C4-2B (cell line): Measurements from ENCODE around the gene TPMT.

Experiments used
- CTCF ChIP-seq: fragments of 450-650 bp; conservative IDR thresholded peaks from 2 replicates; pipeline ENCODE4 v1.5.1; 2017; ENCODE audit warnings: mild to moderate bottlenecking
- ZFX ChIP-seq: fragments of 450-650 bp; IDR thresholded peaks from 2 replicates; pipeline ENCODE4 v1.6.1; 2017

- TF ChIP-seq CTCF (no peak), ZFX (no peak)
Measured at GRCh38 chr6:18136260-18136659, 18.6 kb downstream of the TPMT start.
